SK-N-SH (cell line): ENCODE data around the gene MAP2. TPM values are rescaled to one million over a fixed set of nuclear protein-coding genes. Genes with fewer than 3 reads are reported as not detected.

Experiments used
- CTCF ChIA-PET: fragments of 300-600, 350-600 bp; formaldehyde crosslinking; extraction: SDS; loops from one replicate; lab custom pipeline; 2021; lab: Yijun Ruan, JAX
- POLR2A ChIA-PET: fragments of 350-600 bp; sonication (Branson Sonifier 250); formaldehyde crosslinking; extraction: SDS; loops from one replicate; lab custom pipeline; 2020; ENCODE audit warnings: antibody characterized with exemption, inconsistent platforms; lab: Yijun Ruan, JAX
- DNase-seq: peaks from one replicate; pipeline ENCODE4 v3.0.0; 2012
- H2AFZ ChIP-seq: fragments of 200-600 bp; sonication (generic); 2 replicates; pipeline ENCODE4 v1.8.1; 2016; ENCODE audit warnings: antibody characterized with exemption, mild to moderate bottlenecking, low read depth
- H3F3A ChIP-seq: fragments of 200-600 bp; sonication (generic); replicated peaks from 2 replicates; pipeline ENCODE3; 2016; ENCODE audit warnings: antibody characterized with exemption, mild to moderate bottlenecking; ENCODE audit not compliant: insufficient read depth
- H3K27ac ChIP-seq, 2 experiments: fragments of 200-500 bp in 1 of 2; fragments of 200-600 bp in 1 of 2; sonication (Bioruptor generic) in 1 of 2; sonication (generic), shearing (Covaris generic) in 1 of 2; 2 replicates each; pipeline versions ENCODE4 v1.5.1 to v1.6.1; 2014 to 2016; ENCODE audit warnings: low read depth in 2 of 2, inconsistent platforms in 1 of 2, low read length in 1 of 2, mild to moderate bottlenecking in 1 of 2, mixed read lengths in 1 of 2
- H3K27me3 ChIP-seq: fragments of 200-600 bp; sonication (generic), shearing (Covaris generic); 2 replicates; pipeline ENCODE4 v1.6.1; 2016; ENCODE audit warnings: mixed run types; ENCODE audit not compliant: insufficient read depth
- H3K36me3 ChIP-seq, 2 experiments: fragments of 200-500 bp in 1 of 2; fragments of 200-600 bp in 1 of 2; sonication (Bioruptor generic) in 1 of 2; sonication (generic) in 1 of 2; replicated peaks in 1 of 2; 2 replicates each; pipeline versions ENCODE3 to v1.5.1; 2014 to 2016; ENCODE audit warnings: low read length in 1 of 2, mild to moderate bottlenecking in 1 of 2; ENCODE audit not compliant: insufficient read depth in 2 of 2, control insufficient read depth in 1 of 2
- H3K4me1 ChIP-seq, 2 experiments: fragments of 200-500 bp in 1 of 2; fragments of 200-600 bp in 1 of 2; sonication (Bioruptor generic) in 1 of 2; sonication (generic), shearing (Covaris generic) in 1 of 2; 2 replicates each; pipeline versions ENCODE4 v1.5.1 to v1.6.1; 2014 to 2016; ENCODE audit warnings: low read depth in 1 of 2, low read length in 1 of 2, mixed run types in 1 of 2; ENCODE audit not compliant: insufficient read depth in 2 of 2, control insufficient read depth in 1 of 2
- H3K4me2 ChIP-seq: fragments of 200-600 bp; sonication (generic), shearing (Covaris generic); 2 replicates; pipeline ENCODE4 v1.6.1; 2017; ENCODE audit warnings: mixed run types
- H3K4me3 ChIP-seq, 2 experiments: fragments of 200-500 bp in 1 of 2; fragments of 200-600 bp in 1 of 2; sonication (Bioruptor generic) in 1 of 2; sonication (generic), shearing (Covaris generic) in 1 of 2; 2 replicates each; pipeline versions ENCODE4 v1.5.1 to v1.8.1; 2014 to 2016; ENCODE audit warnings: low read depth in 2 of 2, inconsistent platforms in 1 of 2, low read length in 1 of 2, mild to moderate bottlenecking in 1 of 2, mixed read lengths in 1 of 2, moderate library complexity in 1 of 2
- H3K79me2 ChIP-seq: fragments of 200-600 bp; sonication (generic); 2 replicates; pipeline ENCODE4 v1.8.1; 2017; ENCODE audit warnings: mild to moderate bottlenecking; ENCODE audit not compliant: insufficient read depth
- H3K9ac ChIP-seq: fragments of 200-600 bp; sonication (generic); 2 replicates; pipeline ENCODE4 v1.6.1; 2017; ENCODE audit warnings: mixed run types
- H3K9me2 ChIP-seq: fragments of 200-600 bp; sonication (generic); 2 replicates; pipeline ENCODE4 v1.6.1; 2017; ENCODE audit warnings: mixed run types
- H3K9me3 ChIP-seq: fragments of 200-600 bp; sonication (generic); 2 replicates; pipeline ENCODE4 v1.6.1; 2017; ENCODE audit warnings: mixed run types, mild to moderate bottlenecking, moderate library complexity
- H4K20me1 ChIP-seq: fragments of 200-600 bp; sonication (generic); 2 replicates; pipeline ENCODE4 v1.6.1; 2017; ENCODE audit warnings: mild to moderate bottlenecking, mixed run types; ENCODE audit not compliant: insufficient read depth
- CHD2 ChIP-seq: fragments of 150-350 bp; IDR thresholded peaks from 2 replicates; pipeline ENCODE4 v1.6.1; 2018; ENCODE audit warnings: low read length; ENCODE audit not compliant: partially characterized antibody
- CTCF ChIP-seq: fragments of 200-600 bp; sonication (generic); IDR thresholded peaks from 2 replicates; pipeline ENCODE4 v1.6.1; 2017; ENCODE audit warnings: antibody characterized with exemption, mild to moderate bottlenecking, moderate library complexity
- EP300 ChIP-seq, 2 experiments: IDR thresholded peaks; 2 replicates each; pipeline versions ENCODE4 v1.4.0 to v1.6.1; 2012; ENCODE audit warnings: borderline replicate concordance in 1 of 2, low read depth in 1 of 2, low read length in 1 of 2
- EZH2phosphoT487 ChIP-seq: fragments of 200-600 bp; sonication (generic); IDR thresholded peaks from 2 replicates; pipeline ENCODE4 v1.6.1; 2017; ENCODE audit warnings: low read depth, mixed run types, mild to moderate bottlenecking, antibody characterized with exemption, moderate library complexity, borderline replicate concordance
- FOSL2 ChIP-seq: IDR thresholded peaks from 2 replicates; pipeline ENCODE4 v1.4.0; 2012; ENCODE audit warnings: low read depth, mild to moderate bottlenecking, moderate library complexity, borderline replicate concordance
- FOXM1 ChIP-seq: IDR thresholded peaks from 2 replicates; pipeline ENCODE4 v1.4.0; 2012; ENCODE audit warnings: low read depth, mild to moderate bottlenecking
- GABPA ChIP-seq: IDR thresholded peaks from 2 replicates; pipeline ENCODE4 v1.4.0; 2012; ENCODE audit warnings: low read depth, mild to moderate bottlenecking
- GATA2 ChIP-seq: sonication (generic); formaldehyde crosslinking; IDR thresholded peaks from 2 replicates; pipeline ENCODE4 v1.5.0; 2020; ENCODE audit warnings: mild to moderate bottlenecking, missing genetic modification reagents
- IRF3 ChIP-seq: fragments of 150-350 bp; IDR thresholded peaks from 2 replicates; pipeline ENCODE4 v1.6.1; 2016; ENCODE audit warnings: mild to moderate bottlenecking, low read depth, low read length
- JUND ChIP-seq: IDR thresholded peaks from 2 replicates; pipeline ENCODE4 v1.4.0; 2012
- MAX ChIP-seq: IDR thresholded peaks from 2 replicates; pipeline ENCODE4 v1.4.0; 2012; ENCODE audit warnings: low read depth
- MEF2A ChIP-seq: IDR thresholded peaks from 2 replicates; pipeline ENCODE4 v1.4.0; 2012; ENCODE audit warnings: low read depth, borderline replicate concordance
- MXI1 ChIP-seq: IDR thresholded peaks from 2 replicates; pipeline ENCODE4 v1.6.1; 2012; ENCODE audit warnings: mild to moderate bottlenecking, low read depth, low read length, improper control_type of control experiment
- NFIC ChIP-seq: IDR thresholded peaks from 2 replicates; pipeline ENCODE4 v1.4.0; 2012; ENCODE audit warnings: borderline replicate concordance
- PBX3 ChIP-seq: IDR thresholded peaks from 2 replicates; pipeline ENCODE4; 2012
- POLR2AphosphoS5 ChIP-seq: IDR thresholded peaks from 2 replicates; pipeline ENCODE4 v1.6.1; 2012; ENCODE audit warnings: low read depth, low read length
- RAD21 ChIP-seq: IDR thresholded peaks from 2 replicates; pipeline ENCODE4 v1.6.1; 2012; ENCODE audit warnings: mild to moderate bottlenecking, low read length
- REST ChIP-seq: IDR thresholded peaks from 2 replicates; pipeline ENCODE4 v1.6.1; 2012; ENCODE audit warnings: mild to moderate bottlenecking, low read depth, low read length, moderate library complexity
- RXRA ChIP-seq: IDR thresholded peaks from 2 replicates; pipeline ENCODE4 v1.4.0; 2012; ENCODE audit warnings: low read depth, mild to moderate bottlenecking, borderline replicate concordance
- SIN3A ChIP-seq: IDR thresholded peaks from 2 replicates; pipeline ENCODE4 v1.6.1; 2012; ENCODE audit warnings: low read depth, mild to moderate bottlenecking, low read length, moderate library complexity, borderline replicate concordance
- TCF12 ChIP-seq: IDR thresholded peaks from 2 replicates; pipeline ENCODE4 v1.4.0; 2012
- TEAD4 ChIP-seq: IDR thresholded peaks from 2 replicates; pipeline ENCODE4 v1.4.0; 2012; ENCODE audit warnings: mild to moderate bottlenecking, borderline replicate concordance; ENCODE audit not compliant: insufficient read depth
- USF1 ChIP-seq: IDR thresholded peaks from 2 replicates; pipeline ENCODE4 v1.4.0; 2012; ENCODE audit warnings: low read depth, borderline replicate concordance
- YY1 ChIP-seq: IDR thresholded peaks from 2 replicates; pipeline ENCODE4 v1.4.0; 2012; ENCODE audit warnings: low read depth, mild to moderate bottlenecking
- WGBS: methylation state at CpG from one replicate; pipeline ENCODE4 v1.1.6; 2017; ENCODE audit warnings: low lambda C conversion rate; 5-methylcytosine and 5-hydroxymethylcytosine counted together
- polyA plus RNA-seq, 3 experiments: library from polyadenylated mRNA; depleted of rRNA; stranded (reverse); fragments of >200 nt; gene quantifications; 2 replicates each; pipeline ENCODE4 v1.2.3, GENCODE V29; 2012

MAP2 gene
- polyA plus RNA-seq, 1 of the 3 experiments (the other 2 are of a cell fraction) = 7.8 TPM

GRCh38 chr2:209476367-209477208 lies 52.7 kb downstream of the MAP2 start:
- no peak for DNase-seq
- POLR2A ChIA-PET = no interaction called here
- Histone ChIP-seq H3K36me3 (no peaks in the 10 kb centered on the region), H4K20me1 (no peaks in the 10 kb centered on the region), H3K27me3 (no peaks in the 10 kb centered on the region), H3K79me2 (no peaks in the 10 kb centered on the region), H3K4me2 (no peak overlapping the region; the same call in 1 of the 2 replicates), H3K27ac (peak overlapping the region; percentile 47 to 55; a peak in 2 of 4 replicates), H3K9me3 (no peaks in the 10 kb centered on the region), H3K9ac (no peak overlapping the region), H3K9me2 (no peaks in the 10 kb centered on the region), H3K4me3 (no peak overlapping the region), H3K4me1 (peaks cover 14 to 42% of the 10 kb centered on the region in 2 experiments), H3F3A (peaks cover 21% of the 10 kb centered on the region), H2AFZ (no peak overlapping the region)
- CTCF ChIA-PET = interaction anchor here (1.2 kb wide), 2 partner anchors 11 to 52 kb away, joined by 3 read pairs; partner anchors contain the start of gene MAP2
- 40% methylated on average over 8 of the region's 8 CpGs for WGBS
- TF ChIP-seq MXI1 = no peak
- TF ChIP-seq RAD21 = no peak
- no peak for TF ChIP-seq CTCF
- TF ChIP-seq RXRA = peak; percentile 38; the same call in 1 of the 2 replicates
- peak in 1 of 2 experiments; percentile 51; a peak in 2 of 4 replicates for TF ChIP-seq EP300 (IDR thresholded peaks at IDR 0.05; ENCODE audit: borderline replicate concordance in 1 of 2, low read depth in 1 of 2, low read length in 1 of 2)
- TF ChIP-seq USF1 = no peak
- no peak for TF ChIP-seq MEF2A
- no peak for TF ChIP-seq YY1
- TF ChIP-seq REST = no peak
- TF ChIP-seq FOSL2 = no peak
- 0 out of 2 replicates have a peak, but pooled peaks have one; percentile 36 for TF ChIP-seq TEAD4
- peak; percentile 72 for TF ChIP-seq TCF12
- TF ChIP-seq FOXM1 = peak; percentile 55; the same call in 1 of the 2 replicates
- TF ChIP-seq SIN3A = peak; percentile 31; the same call in 1 of the 2 replicates
- TF ChIP-seq NFIC = peak; percentile 70
- peak; percentile 80 for TF ChIP-seq PBX3
- TF ChIP-seq CHD2 = no peak
- no peak for TF ChIP-seq IRF3
- TF ChIP-seq MAX = no peak
- no peak for TF ChIP-seq EZH2phosphoT487
- TF ChIP-seq JUND = peak; percentile 3; the same call in 1 of the 2 replicates
- peak; percentile 17; the same call in 1 of the 2 replicates for TF ChIP-seq POLR2AphosphoS5
- no peak for TF ChIP-seq GABPA
- TF ChIP-seq GATA2 (CRISPR knock-in tag) = no peak
